ENCODE results near the gene TDRD12.
"Not testable (repeated sequence)": the region's sequence is repeated elsewhere in the genome, so short reads cannot be mapped to it uniquely, and the experiment has no call there.

The TDRD12 gene

GRCh38 chr19:32812571-32812970 is 93.0 kb downstream of the TDRD12 start:
- no peak for DNase-seq

- DNase-seq: no peak
Observed at GRCh38 chr19:32813862-32814425, 94.4 kb downstream of the TDRD12 start.

- no peak for DNase-seq
Observed at GRCh38 chr19:32814624-32815023, 95.1 kb downstream of the TDRD12 start.

- DNase-seq: no peak
Observed at GRCh38 chr19:32816555-32817099, 97.1 kb downstream of the TDRD12 start.

- DNase-seq: no peak
Observed at GRCh38 chr19:32817569-32818476, 98.3 kb downstream of the TDRD12 start.

DNA sequence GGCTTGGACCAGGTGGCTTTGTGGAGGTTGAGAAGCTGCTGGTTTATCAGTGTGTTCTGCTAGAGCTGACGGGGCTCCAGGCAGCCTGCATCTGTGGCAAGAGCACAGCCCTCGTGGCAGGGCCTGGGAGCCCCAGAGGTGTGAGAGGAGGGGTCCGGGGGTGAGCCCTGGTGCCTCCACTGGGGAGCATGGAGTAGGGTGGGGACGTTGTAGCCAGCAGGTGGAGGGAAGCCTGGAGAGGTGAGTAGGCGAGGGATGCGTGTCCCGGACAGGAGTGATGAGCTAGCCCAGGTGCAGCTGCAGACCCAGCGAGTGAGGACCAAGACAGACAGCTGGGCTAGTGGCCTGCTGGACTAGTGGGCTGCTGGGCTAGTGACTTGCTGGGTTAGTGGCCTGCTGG is 99.0 kb downstream of the TDRD12 start:
- no peak for DNase-seq

DNA sequence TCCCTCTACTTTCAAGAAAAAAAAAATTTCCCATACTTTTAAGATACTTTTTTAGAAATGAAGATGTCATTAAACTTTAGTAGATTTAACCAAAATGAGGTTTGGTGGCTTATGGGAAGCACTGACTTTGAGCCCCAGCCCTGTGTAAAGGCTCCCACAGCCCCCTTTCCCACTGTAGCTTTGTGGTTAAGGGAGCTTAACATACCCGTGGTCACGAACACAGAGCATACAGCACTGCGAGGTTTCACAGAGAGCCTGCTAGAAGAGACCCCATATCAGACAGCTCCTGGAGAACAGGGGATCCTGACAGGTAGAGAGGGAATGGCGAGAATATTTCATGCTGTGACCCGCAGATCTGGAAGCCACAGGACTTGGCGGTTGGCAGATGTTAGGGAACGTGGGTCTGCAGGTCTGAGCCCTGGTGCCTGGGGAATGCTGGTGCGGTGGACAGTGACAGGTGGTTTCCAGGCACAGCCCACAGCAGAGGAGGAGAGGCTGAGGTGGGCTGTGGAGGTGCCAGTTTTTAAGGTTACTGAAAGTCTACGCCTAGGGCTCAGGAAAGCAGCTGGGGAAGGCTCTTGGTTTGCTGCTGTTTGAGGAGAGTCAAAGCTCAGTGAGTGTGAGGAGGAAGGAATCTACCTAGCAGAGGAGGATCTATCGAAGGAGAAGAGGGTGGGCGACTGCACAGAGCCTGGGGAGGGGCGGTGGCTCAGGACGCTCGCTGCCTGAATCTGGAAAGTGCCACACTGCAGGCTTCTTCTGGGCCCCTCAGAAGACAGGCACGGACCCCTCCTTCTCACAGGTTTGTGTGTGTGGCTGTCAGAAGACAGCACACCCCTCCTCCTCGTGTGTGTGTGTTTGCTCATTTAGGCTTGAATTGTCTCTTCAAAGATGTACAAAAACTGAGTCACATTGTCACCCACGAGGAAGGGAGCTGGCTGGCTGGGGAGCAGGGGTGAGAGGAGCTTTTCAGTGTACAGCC is 100.1 kb downstream of the TDRD12 start:
- no peak for DNase-seq

- DNase-seq: no peak
Observed at GRCh38 chr19:32822916-32823746, 103.6 kb downstream of the TDRD12 start.

DNA sequence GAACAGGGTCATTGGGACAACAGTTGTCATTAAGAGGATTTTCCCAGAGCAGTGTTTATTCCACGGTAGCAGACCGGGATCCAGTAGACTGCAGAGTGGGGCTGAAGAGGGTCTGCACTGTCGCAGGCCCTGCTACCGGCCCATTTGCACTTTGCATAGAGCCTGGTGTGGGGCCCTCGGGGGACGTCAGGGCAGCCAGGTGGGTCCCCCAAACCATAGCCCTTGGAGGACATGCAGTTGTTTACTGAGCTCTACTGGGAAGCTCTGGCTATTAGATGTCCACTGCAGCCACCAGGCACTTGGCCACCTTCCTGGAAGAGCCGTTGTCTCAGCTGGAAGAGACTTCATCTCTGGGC is 104.2 kb downstream of the TDRD12 start:
- DNase-seq: no peak

DNA sequence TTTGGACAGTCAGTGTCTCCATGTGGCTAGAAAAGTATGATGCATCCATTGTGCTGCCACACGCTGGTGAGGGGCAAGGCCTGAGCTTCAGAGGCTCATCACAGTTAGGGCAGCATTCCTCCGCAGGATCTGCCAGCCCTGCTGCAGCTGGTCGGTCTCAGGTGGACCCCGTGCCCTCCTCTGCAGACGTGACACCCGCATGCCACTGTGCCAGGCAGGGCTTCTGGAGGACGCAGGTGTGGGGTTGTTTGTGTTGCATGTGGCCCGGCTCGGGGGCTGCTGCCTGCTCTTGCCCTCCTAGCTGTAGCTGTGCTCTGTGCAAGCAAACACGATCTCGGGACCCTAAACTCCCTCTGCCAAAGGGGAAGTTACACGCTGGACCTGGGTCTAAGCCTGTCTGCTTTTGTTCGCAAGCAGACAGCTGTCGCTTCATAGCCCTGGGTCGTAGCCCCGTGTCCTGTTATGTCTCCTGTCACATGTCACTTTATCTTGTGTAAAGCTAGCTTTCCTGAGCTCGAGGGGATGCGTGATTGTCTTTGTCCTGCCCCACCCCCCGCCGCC is 104.7 kb downstream of the TDRD12 start:
- no peak for DNase-seq

GRCh38 chr19:32824916-32825608 is 105.5 kb downstream of the TDRD12 start:
- no peak for DNase-seq

DNA sequence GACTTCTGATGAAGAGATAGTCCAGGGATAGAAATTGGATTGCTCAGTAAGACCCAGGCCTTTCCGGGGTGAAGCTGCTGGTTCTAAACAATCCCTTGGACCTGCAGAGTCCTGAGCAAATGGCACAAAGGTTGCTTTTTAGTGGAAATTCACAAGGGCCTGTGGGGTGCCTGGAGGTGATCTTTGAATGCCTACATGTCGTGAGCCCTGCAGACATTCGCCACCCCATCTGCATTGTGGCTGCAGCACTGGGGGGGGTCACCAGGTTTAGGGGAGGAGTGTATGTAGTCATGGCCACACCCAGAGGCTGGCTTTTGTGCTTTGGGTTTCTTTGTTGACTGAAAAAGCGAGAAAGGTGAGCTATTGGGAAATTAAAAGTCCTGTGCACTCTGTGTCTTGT is 108.6 kb downstream of the TDRD12 start:
- no peak for DNase-seq

GRCh38 chr19:32828643-32829344 is 109.2 kb downstream of the TDRD12 start:
- no peak for DNase-seq

DNA sequence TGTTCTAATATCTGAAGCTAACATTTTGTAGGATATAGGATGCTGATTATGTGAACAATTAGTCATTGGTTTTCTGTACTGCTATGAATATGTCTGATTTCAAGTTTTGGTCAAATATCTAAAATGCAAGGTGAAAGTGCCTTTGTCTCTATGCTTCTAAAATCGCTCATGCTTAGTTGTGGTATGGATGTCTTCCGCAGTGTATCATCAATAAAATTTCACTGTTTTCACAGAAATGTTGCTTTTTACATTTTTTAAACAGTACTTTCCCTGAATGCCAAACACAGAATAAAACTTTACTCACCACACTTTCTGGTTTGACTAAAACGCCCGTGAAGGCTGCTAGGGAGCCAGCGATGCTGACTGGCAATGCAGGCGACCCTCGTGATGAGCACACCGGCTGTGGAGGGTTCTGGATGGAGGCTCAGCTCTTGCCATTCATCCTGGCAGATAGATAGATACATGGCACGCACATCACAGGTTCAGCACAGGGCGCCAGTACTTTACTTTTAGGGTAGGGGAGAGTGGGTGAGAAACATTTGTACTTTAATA is 109.9 kb downstream of the TDRD12 start:
- no peak for DNase-seq

DNA sequence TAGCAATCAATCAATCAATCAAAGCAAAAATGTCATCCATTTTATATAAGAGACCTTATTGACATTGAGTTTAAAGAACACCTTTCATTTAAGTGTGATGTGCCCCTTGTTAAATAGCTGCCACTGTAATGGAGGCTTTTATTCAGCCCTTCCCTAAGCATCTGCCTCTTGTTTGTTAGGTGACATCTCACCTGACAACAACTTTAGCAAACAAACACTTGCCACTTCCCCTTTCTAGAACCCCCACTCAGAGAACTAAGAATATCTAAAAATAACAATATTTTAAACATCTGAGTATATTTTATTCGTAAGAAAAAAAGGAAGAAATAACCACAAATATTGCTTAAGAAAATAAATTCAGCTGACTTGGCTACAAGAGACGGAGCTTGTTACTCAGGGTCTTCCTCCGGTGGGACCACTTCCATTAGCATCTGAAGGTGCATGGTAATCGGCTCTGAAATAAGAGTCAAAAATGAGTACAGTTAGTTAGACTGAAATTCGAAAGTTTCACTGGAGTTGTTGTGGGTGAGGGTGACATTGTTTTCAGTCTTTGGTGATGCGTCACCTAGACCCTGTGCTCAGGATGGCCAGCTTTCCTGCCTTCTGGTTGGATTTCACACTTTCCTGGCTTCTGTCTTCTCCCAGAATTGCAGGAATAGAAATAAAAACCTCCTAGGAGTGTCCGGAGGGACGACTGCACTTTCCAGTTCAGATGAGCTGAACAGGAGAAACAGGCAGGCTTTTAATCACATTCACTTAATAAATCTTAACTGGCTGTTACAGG is 110.9 kb downstream of the TDRD12 start:
- DNase-seq: no peak

DNA sequence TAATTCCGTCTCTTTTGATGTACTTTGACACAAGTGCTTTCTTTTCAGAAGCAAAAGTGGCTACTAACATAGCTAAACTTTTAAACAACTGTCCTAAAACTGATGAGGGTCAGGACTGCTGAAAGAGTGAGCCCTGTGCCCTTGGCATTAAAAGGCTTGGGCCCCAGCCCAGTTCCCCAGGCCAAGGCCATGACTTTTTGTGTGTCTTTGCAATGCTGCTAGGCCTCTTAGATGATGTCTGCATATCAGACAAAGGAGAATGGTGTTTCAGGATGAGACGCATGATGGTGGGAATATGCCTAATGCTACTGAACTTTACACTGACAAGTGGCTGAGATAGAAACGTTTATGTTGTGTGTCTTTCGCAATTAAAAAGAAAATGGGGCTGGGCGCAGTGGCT is 112.0 kb downstream of the TDRD12 start:
- no peak for DNase-seq

- DNase-seq: not testable (repeated sequence)
Observed at GRCh38 chr19:32832094-32832493, 112.5 kb downstream of the TDRD12 start.

DNA sequence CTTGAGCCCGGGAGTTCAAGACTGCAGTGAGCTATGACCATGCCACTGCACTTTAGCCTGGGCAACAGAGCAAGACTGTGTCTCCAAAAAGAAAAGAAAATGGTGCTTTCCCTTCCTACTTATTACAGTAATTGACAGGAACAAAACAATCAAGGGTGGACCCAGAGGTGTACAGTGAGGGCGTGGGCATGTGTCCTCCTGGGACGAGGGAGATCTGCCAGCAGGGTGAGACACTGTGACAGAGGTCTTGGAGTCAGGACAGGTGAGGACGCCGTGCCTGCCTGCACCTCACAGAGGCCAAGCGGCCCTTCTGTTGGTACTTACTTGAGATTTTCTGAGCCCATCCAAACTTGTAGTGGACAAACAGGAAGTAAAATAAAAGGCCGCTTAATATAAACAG is 113.3 kb downstream of the TDRD12 start:
- not testable (repeated sequence) for DNase-seq

DNA sequence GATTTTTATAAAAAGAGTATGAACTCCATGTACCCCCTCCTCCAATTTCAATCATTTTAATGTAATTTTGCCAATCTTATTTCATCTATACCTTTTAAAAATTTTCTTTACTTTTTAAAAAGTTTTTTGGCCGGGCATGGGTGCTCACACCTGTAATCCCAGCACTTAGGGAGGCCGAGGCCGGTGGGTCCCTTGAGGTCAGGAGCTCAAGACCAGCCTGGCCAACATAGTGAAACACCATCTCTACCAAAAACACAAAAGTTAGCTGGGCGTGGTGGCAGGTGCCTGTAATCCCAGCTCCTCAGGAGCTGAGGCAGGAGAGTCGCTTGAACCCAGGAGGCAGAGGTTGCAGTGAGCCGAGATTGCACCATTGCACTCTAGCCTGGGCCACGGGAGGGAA is 113.8 kb downstream of the TDRD12 start:
- not testable (repeated sequence) for DNase-seq

Data from cerebellar nuclear complex (tissue), 1 donor.